BE2C (cell line): Measurements from ENCODE around the gene LYVE1.

ENCODE experiments used
- DNase-seq: peaks from one replicate; pipeline ENCODE4 v3.0.0-alpha.2; 2020
- H3K27me3 ChIP-seq: fragments of 250-450 bp; sonication (Bioruptor Pico); 2 replicates; pipeline ENCODE4 v1.5.1; 2020; ENCODE audit warnings: mild to moderate bottlenecking
- H3K36me3 ChIP-seq: fragments of 250-450 bp; sonication (Bioruptor Pico); 2 replicates; pipeline ENCODE4 v1.5.1; 2020; ENCODE audit warnings: mild to moderate bottlenecking
- H3K4me1 ChIP-seq: fragments of 250-450 bp; sonication (Bioruptor Pico); 2 replicates; pipeline ENCODE4 v1.5.1; 2020
- H3K4me3 ChIP-seq: 2 replicates; pipeline ENCODE4 v1.5.1; 2011; ENCODE audit warnings: low read depth, low read length
- H3K9me3 ChIP-seq: fragments of 250-450 bp; sonication (Bioruptor Pico); 2 replicates; pipeline ENCODE4 v1.5.1; 2020
- TF ChIP-seq, protein P1 (sequence below): IDR thresholded peaks from 2 replicates; pipeline ENCODE4 v1.5.1; 2012; ENCODE audit warnings: mild to moderate bottlenecking, low read depth, low read length

The LYVE1 gene

DNA sequence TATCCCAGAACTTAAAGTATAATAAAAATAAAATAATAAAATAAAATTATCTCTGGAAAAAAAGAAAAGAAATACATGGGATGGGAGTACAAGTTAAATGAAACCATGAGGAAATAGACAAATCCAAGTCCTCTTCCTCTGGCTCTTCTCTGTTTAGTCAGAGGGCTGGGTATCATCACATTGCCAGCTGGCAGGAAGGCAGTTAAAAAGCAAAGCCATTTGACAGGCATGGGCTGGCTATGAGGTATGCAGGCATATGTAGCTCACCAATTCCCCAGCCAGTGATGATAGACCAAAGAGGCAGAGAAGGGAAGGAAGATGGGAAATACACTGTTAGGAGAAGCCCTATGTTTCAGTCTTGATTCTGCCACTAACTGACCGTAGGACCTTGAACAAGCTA is 6.5 kb downstream of the LYVE1 start:
- Histone ChIP-seq H3K4me1 (no peaks in the 10 kb centered on the region), H3K27me3 (no peaks in the 10 kb centered on the region), H3K9me3 (no peaks in the 10 kb centered on the region), H3K36me3 (no peaks in the 10 kb centered on the region), H3K4me3 (no peak overlapping the region)
- no peak for DNase-seq
- TF ChIP-seq, protein P1, sequence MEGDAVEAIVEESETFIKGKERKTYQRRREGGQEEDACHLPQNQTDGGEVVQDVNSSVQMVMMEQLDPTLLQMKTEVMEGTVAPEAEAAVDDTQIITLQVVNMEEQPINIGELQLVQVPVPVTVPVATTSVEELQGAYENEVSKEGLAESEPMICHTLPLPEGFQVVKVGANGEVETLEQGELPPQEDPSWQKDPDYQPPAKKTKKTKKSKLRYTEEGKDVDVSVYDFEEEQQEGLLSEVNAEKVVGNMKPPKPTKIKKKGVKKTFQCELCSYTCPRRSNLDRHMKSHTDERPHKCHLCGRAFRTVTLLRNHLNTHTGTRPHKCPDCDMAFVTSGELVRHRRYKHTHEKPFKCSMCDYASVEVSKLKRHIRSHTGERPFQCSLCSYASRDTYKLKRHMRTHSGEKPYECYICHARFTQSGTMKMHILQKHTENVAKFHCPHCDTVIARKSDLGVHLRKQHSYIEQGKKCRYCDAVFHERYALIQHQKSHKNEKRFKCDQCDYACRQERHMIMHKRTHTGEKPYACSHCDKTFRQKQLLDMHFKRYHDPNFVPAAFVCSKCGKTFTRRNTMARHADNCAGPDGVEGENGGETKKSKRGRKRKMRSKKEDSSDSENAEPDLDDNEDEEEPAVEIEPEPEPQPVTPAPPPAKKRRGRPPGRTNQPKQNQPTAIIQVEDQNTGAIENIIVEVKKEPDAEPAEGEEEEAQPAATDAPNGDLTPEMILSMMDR, result no peak

DNA sequence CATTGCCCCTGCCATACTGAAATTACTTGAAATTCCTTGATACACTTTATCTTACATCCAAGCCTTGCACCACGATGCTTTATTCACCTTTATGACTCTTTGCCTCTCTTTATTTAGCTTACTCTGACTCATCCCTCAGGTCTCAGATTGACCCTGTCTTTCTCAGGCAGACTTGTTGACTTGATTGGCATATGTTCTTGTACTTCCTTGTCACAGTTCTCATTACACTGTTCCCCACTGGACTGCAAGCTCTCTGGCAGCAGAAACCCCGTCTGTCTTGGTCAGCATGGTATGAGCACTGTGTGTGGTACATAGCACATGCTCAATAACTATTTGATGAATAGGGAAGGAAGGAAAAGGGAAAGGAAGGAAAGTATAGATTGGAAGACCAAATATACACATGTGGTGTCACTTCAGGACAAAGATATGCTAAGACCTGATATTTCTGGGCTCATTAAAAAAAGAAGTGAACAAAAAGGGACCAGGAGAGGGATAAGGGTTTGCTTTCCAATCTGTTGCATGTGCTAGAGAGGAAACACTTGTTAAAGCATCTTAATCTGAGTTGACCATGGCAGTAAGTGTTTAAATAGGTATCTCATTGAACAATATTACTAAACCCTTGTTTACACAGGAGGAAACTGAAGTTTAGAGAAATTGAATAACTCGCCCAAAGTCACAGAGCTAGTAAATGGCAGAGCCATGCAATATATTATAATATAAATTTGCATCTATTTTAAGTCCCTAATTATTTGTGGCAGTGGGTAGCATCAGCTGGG is 7.2 kb downstream of the LYVE1 start:
- H3K9me3 ChIP-seq, result no peaks in the 10 kb centered on the region
- TF ChIP-seq, protein P1, result no peak
- no peak for DNase-seq
- no peaks in the 10 kb centered on the region for H3K36me3 ChIP-seq
- no peak overlapping the region for H3K4me3 ChIP-seq
- no peaks in the 10 kb centered on the region for H3K27me3 ChIP-seq
- no peaks in the 10 kb centered on the region for H3K4me1 ChIP-seq

DNA sequence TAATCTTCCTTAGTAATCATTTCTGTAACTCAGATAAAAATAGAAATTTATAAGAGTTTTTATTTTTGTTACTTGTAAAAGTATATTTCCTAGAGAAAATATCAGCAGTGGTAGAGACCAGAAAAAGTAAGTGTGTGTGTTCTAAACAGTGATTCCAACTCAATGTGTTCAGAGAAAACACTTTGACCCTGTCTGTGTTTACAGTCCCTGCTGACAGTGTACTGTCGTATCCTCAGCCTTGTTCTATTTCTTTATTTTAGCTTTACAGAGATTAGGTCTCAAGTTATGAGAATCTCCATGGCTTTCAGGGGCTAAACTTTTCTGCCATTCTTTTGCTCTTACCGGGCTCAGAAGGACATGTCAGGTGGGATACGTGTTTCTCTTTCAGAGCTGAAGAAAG is 10.2 kb downstream of the LYVE1 start:
- TF ChIP-seq, protein P1, result no peak
- H3K4me1 ChIP-seq, result no peaks in the 10 kb centered on the region

DNA sequence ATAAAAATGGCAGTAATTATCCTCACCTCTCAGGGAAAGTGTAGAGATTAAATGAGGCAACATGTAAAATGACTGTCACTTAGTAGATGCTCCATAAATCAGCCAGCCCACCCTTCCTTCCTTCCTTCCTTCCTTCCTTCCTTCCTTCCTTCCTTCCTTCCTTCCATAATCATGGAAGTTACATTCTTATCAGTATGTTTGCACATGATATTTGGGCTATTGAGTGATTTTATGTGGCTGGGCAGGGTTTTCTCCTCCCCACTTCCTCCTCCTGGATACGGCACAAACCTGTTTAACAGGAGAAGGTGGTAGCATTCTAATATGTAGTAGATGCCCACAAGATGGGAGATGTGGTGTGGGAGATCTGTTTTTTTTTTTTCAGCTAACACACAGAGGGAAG is 11.9 kb downstream of the LYVE1 start:
- TF ChIP-seq, protein P1, result no peak
- DNase-seq, result no peak
- Histone ChIP-seq H3K4me1 (no peaks in the 10 kb centered on the region), H3K27me3 (no peaks in the 10 kb centered on the region), H3K9me3 (no peaks in the 10 kb centered on the region), H3K4me3 (no peak overlapping the region), H3K36me3 (no peaks in the 10 kb centered on the region)

More for the DNA sequence above, 10.2 kb downstream of the LYVE1 start:
- no peak for DNase-seq
- H3K9me3 ChIP-seq, result no peaks in the 10 kb centered on the region
- H3K36me3 ChIP-seq, result no peaks in the 10 kb centered on the region
- H3K4me3 ChIP-seq, result no peak overlapping the region
- no peaks in the 10 kb centered on the region for H3K27me3 ChIP-seq

DNA sequence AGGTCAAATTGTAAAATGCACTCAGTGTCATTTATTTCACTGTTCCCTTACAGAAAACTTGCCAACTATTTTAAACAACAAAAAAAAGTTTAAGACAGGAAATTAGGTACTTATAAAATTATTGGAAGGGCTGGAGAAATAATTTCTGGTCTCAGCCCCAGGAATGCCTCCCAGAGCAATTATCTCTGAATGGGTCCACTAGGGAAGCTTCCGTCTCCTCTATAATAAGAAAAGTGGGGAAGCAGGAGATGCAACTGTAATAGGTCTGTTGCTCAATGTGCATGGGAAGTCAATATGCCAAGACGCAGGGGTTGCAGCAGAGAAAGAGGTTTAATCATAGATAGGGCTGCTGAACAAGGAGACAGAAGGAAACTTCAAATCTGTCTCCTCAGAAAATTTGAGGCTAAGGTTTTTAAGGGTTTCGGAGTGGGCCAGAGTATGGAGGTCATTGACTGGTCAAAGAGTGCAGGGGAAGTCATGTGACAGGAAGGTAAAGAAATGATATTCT is 16.6 kb downstream of the LYVE1 start:
- TF ChIP-seq, protein P1, result no peak
- DNase-seq, result no peak
- Histone ChIP-seq H3K27me3 (no peaks in the 10 kb centered on the region), H3K36me3 (no peaks in the 10 kb centered on the region), H3K9me3 (no peaks in the 10 kb centered on the region), H3K4me1 (no peaks in the 10 kb centered on the region), H3K4me3 (no peak overlapping the region)

DNA sequence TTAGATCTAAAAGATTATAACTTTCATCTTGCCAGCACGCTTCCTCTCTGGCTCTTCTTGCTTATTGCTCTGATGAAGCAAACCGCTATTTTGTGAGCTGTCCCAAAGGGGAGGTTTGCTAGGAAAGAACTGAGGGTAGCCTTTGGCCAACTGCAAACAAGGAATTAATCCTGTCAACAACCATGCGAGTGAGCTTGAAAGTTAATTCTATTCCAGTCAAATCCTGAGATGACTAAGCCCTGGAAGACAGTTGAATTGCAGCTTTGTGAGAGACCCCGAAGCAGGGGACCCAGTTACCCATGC is 17.2 kb downstream of the LYVE1 start:
- Histone ChIP-seq H3K4me3 (no peak overlapping the region), H3K27me3 (no peaks in the 10 kb centered on the region), H3K36me3 (no peaks in the 10 kb centered on the region), H3K4me1 (no peaks in the 10 kb centered on the region), H3K9me3 (no peaks in the 10 kb centered on the region)
- TF ChIP-seq, protein P1, result no peak
- DNase-seq, result no peak
